ENCODE measurements around the gene GRID1. TPM values are rescaled to one million over a fixed set of nuclear protein-coding genes. Genes with fewer than 3 reads are reported as not detected.

GRID1 gene
- total RNA-seq, 3 donors from 2014 or later: 2.3 to 8.5 (median 5.9) TPM

- Histone ChIP-seq H3K4me1 (no peaks in the 10 kb centered on the region), H3K4me3 (no peak overlapping the region), H3K27ac (no peak overlapping the region), H3K27me3 (no peaks in the 10 kb centered on the region), H3K36me3 (no peaks in the 10 kb centered on the region), H3K9me3 (no peaks in the 10 kb centered on the region)
- DNase-seq (ENCODE audit: low spot score in 2 of 2): no peak
- TF ChIP-seq POLR2AphosphoS5 (IDR thresholded peaks at IDR 0.05): no peak
- intact Hi-C loops (cut with DNase I; ENCODE audit: low total_unique reads): no loop called here
These were observed 156.9 kb downstream of the GRID1 start for GRCh38 chr10:86209726-86210125.

- H3K4me3 ChIP-seq: no peak overlapping the region
- H3K9me3 ChIP-seq: no peaks in the 10 kb centered on the region
- TF ChIP-seq CTCF (IDR thresholded peaks at IDR 0.05) (no peak), POLR2AphosphoS5 (IDR thresholded peaks at IDR 0.05) (no peak), POLR2A (IDR thresholded peaks at IDR 0.05) (no peak)
- intact Hi-C loops (cut with DNase I; ENCODE audit: low total_unique reads): no loop called here
- H3K4me1 ChIP-seq: no peaks in the 10 kb centered on the region
- no peaks in the 10 kb centered on the region for H3K27me3 ChIP-seq
- H3K27ac ChIP-seq: no peak overlapping the region
- no peaks in the 10 kb centered on the region for H3K36me3 ChIP-seq
- DNase-seq (ENCODE audit: low spot score in 2 of 2): no peak
These were observed 159.4 kb downstream of the GRID1 start for GRCh38 chr10:86207226-86207625.

DNA sequence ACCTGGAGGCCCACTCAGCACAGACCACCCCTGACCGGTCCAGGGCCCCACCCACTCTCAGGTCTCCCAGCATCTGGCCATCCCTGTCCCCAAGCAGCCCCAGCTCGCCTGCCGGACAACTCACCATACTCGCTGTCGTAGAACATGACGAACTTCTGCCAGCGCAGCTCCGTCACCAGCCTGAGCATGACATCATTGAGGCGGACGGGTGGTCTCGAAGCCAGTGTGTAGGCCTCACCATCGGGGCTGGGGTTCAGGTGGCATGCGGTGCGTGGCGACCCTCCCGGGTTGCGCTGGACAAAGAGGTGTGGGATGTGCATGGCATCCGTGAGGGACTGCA lies 160.4 kb downstream of the GRID1 start:
- H3K9me3 ChIP-seq: no peaks in the 10 kb centered on the region
- H3K27me3 ChIP-seq: no peaks in the 10 kb centered on the region
- H3K27ac ChIP-seq: no peak overlapping the region
- TF ChIP-seq CTCF (IDR thresholded peaks at IDR 0.05): no peak
- no peak for TF ChIP-seq POLR2A (IDR thresholded peaks at IDR 0.05)
- no peak for TF ChIP-seq POLR2AphosphoS5 (IDR thresholded peaks at IDR 0.05)
- no peaks in the 10 kb centered on the region for H3K36me3 ChIP-seq
- H3K4me1 ChIP-seq: no peaks in the 10 kb centered on the region
- DNase-seq (ENCODE audit: low spot score in 2 of 2): no peak
- intact Hi-C loops (cut with DNase I; ENCODE audit: low total_unique reads): no loop called here
- H3K4me3 ChIP-seq: no peak overlapping the region

GRCh38 chr10:86205306-86206239 lies 161.0 kb downstream of the GRID1 start:
- H3K9me3 ChIP-seq: no peaks in the 10 kb centered on the region
- no peak overlapping the region for H3K4me3 ChIP-seq
- no peaks in the 10 kb centered on the region for H3K27me3 ChIP-seq
- no peaks in the 10 kb centered on the region for H3K36me3 ChIP-seq
- H3K27ac ChIP-seq: no peak overlapping the region
- TF ChIP-seq POLR2AphosphoS5 (IDR thresholded peaks at IDR 0.05): no peak
- intact Hi-C loops (cut with DNase I; ENCODE audit: low total_unique reads): no loop called here
- DNase-seq (ENCODE audit: low spot score in 2 of 2): no peak
- no peaks in the 10 kb centered on the region for H3K4me1 ChIP-seq

DNA sequence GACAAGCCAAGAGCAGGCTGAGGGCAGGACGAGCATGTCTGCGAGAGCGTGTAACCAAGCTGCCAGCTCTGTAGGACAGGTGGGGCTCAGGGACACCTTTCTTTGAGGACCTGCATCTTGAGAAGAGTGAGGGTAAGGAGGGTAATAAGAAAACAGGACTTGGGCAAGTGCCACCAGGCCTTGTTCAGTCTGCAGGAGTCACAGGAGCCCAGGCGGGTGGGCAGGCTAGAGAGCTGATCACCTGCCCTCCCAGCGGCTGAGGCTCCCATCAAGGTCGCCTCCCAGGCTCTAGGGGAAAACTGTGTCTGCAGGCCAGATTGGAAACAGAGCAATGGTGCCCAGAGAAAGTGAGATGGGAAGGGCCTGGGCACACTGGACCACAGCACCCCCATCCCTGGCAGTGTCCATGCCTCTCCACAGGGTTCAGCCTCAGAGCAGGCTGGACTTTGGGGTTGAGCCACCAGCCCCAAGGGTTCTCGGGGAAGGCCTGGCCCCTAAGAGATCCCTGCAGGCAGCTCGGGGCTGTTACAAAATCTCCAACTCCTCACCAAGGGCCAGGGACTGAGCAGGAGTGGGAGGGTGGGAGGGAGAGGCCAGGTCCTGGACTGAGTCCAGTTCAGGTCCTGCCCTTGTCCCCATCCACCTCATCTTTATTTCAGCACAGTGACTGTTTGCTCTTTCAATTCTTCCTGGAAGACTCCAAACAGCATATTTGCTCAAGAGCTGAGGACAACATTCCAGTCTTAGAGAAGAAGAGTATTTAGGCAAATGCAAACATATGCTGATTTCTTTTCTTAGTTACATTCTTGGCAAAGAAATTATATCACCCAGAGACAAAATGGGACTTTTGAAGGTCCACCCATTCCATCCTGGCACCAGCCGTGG lies 161.9 kb downstream of the GRID1 start:
- H3K4me1 ChIP-seq: no peaks in the 10 kb centered on the region
- H3K27ac ChIP-seq: no peak overlapping the region
- no peaks in the 10 kb centered on the region for H3K9me3 ChIP-seq
- intact Hi-C loops (cut with DNase I; ENCODE audit: low total_unique reads): no loop called here
- no peaks in the 10 kb centered on the region for H3K27me3 ChIP-seq
- no peak for TF ChIP-seq CTCF (IDR thresholded peaks at IDR 0.05)
- no peak for TF ChIP-seq POLR2A (IDR thresholded peaks at IDR 0.05)
- TF ChIP-seq POLR2AphosphoS5 (IDR thresholded peaks at IDR 0.05): no peak
- no peaks in the 10 kb centered on the region for H3K36me3 ChIP-seq
- no peak for DNase-seq (ENCODE audit: low spot score in 2 of 2)
- no peak overlapping the region for H3K4me3 ChIP-seq

Data from breast epithelium (tissue), 4 donors.